Measurements from ENCODE around the gene SNTG2.

The SNTG2 gene

GRCh38 chr2:1236606-1237005 lies 286.0 kb downstream of the SNTG2 start:
- no peak for DNase-seq (ENCODE audit: low read depth in 2 of 2)

GRCh38 chr2:1237783-1238182 lies 287.1 kb downstream of the SNTG2 start:
- no peak for DNase-seq (ENCODE audit: low read depth in 2 of 2)

- no peak for DNase-seq (ENCODE audit: low read depth in 2 of 2)
These were observed 288.0 kb downstream of the SNTG2 start for GRCh38 chr2:1238598-1239138.

- DNase-seq (ENCODE audit: low read depth in 2 of 2) = no peak
These were observed 294.5 kb downstream of the SNTG2 start for GRCh38 chr2:1245193-1245592.

GRCh38 chr2:1246239-1246638 lies 295.6 kb downstream of the SNTG2 start:
- no peak for DNase-seq (ENCODE audit: low read depth in 2 of 2)

- DNase-seq (ENCODE audit: low read depth in 2 of 2) = no peak
These were observed 296.3 kb downstream of the SNTG2 start for GRCh38 chr2:1246991-1247390.

- no peak for DNase-seq (ENCODE audit: low read depth in 2 of 2)
These were observed 297.5 kb downstream of the SNTG2 start for GRCh38 chr2:1248187-1248586.

- no peak for DNase-seq (ENCODE audit: low read depth in 2 of 2)
These were observed 299.4 kb downstream of the SNTG2 start for GRCh38 chr2:1249897-1250687.

- DNase-seq (ENCODE audit: low read depth in 2 of 2) = no peak
These were observed 300.9 kb downstream of the SNTG2 start for GRCh38 chr2:1251520-1251919.

- no peak for DNase-seq (ENCODE audit: low read depth in 2 of 2)
These were observed 303.0 kb downstream of the SNTG2 start for GRCh38 chr2:1253629-1254028.

GRCh38 chr2:1254662-1255343 lies 304.2 kb downstream of the SNTG2 start:
- no peak for DNase-seq (ENCODE audit: low read depth in 2 of 2)

GRCh38 chr2:1256632-1257324 lies 306.1 kb downstream of the SNTG2 start:
- DNase-seq (ENCODE audit: low read depth in 2 of 2) = no peak

GRCh38 chr2:1257334-1257733 lies 306.7 kb downstream of the SNTG2 start:
- DNase-seq (ENCODE audit: low read depth in 2 of 2) = no peak

- no peak for DNase-seq (ENCODE audit: low read depth in 2 of 2)
These were observed 309.1 kb downstream of the SNTG2 start for GRCh38 chr2:1259746-1260145.

- DNase-seq (ENCODE audit: low read depth in 2 of 2) = no peak
These were observed 312.0 kb downstream of the SNTG2 start for GRCh38 chr2:1262609-1263008.

- no peak for DNase-seq (ENCODE audit: low read depth in 2 of 2)
These were observed 314.8 kb downstream of the SNTG2 start for GRCh38 chr2:1265454-1265853.

- no peak for DNase-seq (ENCODE audit: low read depth in 2 of 2)
These were observed 315.7 kb downstream of the SNTG2 start for GRCh38 chr2:1266351-1266750.

GRCh38 chr2:1268034-1268433 lies 317.4 kb downstream of the SNTG2 start:
- DNase-seq (ENCODE audit: low read depth in 2 of 2) = no peak

GRCh38 chr2:1269812-1270211 lies 319.2 kb downstream of the SNTG2 start:
- DNase-seq (ENCODE audit: low read depth in 2 of 2) = no peak

GRCh38 chr2:1272835-1273234 lies 322.2 kb downstream of the SNTG2 start:
- DNase-seq (ENCODE audit: low read depth in 2 of 2) = no peak

- DNase-seq (ENCODE audit: low read depth in 2 of 2) = no peak
These were observed 327.0 kb downstream of the SNTG2 start for GRCh38 chr2:1277634-1278033.

- DNase-seq (ENCODE audit: low read depth in 2 of 2) = no peak
These were observed 327.5 kb downstream of the SNTG2 start for GRCh38 chr2:1278125-1278524.

GRCh38 chr2:1278861-1279260 lies 328.2 kb downstream of the SNTG2 start:
- DNase-seq (ENCODE audit: low read depth in 2 of 2) = no peak
